GM21381 (cell line): Measurements from ENCODE around the gene HIVEP3.
A peak's percentile ranks its signal among the peaks of the same experiment; 100 is the strongest.

Experiments
- ATAC-seq: cut with Tn5 transposase; IDR thresholded peaks from one replicate; pipeline ENCODE4 v1.9.1; 2021; ENCODE audit warnings: mild to moderate bottlenecking, moderate library complexity; ENCODE audit not compliant: unreplicated experiment

Gene HIVEP3

GRCh38 chr1:41894101-41894807, 24.5 kb downstream of the HIVEP3 start:
- no peak for ATAC-seq

GRCh38 chr1:41892301-41892781, 26.4 kb downstream of the HIVEP3 start:
- no peak for ATAC-seq

DNA sequence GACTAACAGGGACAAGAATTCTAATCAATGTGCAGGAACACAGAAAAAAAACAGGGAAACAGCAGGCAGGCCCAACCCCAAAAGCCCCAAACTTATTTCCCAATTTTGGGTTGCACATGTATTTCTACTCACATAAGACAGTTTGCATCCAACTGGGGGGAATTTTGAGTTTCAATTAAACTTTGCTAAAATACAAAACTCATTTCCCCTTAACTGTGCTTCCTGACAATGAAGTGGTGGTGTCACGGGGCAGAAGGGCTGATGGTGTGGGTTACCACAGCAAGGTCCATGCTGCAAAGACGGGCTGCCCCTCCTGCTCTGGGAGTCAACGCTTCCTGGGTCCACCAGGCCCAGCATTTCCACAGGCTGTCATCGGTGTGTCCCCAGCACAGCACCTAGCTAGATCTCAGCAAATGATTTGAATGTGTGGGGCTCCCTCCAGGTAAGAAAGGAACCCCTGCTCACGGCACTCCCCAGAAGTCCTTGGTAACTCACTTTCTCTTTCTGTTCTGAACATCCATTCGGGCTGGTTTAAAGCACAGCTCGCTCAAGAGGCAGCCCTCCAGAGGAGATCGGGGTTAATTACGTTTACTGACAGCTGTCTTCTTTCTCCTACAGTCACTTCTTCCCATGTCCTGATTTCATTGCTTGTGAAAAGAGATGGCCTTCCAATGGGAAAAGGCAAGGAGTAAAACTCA, 27.4 kb downstream of the HIVEP3 start:
- ATAC-seq = peak; percentile 87

GRCh38 chr1:41890825-41891198, 27.9 kb downstream of the HIVEP3 start:
- ATAC-seq = no peak

DNA sequence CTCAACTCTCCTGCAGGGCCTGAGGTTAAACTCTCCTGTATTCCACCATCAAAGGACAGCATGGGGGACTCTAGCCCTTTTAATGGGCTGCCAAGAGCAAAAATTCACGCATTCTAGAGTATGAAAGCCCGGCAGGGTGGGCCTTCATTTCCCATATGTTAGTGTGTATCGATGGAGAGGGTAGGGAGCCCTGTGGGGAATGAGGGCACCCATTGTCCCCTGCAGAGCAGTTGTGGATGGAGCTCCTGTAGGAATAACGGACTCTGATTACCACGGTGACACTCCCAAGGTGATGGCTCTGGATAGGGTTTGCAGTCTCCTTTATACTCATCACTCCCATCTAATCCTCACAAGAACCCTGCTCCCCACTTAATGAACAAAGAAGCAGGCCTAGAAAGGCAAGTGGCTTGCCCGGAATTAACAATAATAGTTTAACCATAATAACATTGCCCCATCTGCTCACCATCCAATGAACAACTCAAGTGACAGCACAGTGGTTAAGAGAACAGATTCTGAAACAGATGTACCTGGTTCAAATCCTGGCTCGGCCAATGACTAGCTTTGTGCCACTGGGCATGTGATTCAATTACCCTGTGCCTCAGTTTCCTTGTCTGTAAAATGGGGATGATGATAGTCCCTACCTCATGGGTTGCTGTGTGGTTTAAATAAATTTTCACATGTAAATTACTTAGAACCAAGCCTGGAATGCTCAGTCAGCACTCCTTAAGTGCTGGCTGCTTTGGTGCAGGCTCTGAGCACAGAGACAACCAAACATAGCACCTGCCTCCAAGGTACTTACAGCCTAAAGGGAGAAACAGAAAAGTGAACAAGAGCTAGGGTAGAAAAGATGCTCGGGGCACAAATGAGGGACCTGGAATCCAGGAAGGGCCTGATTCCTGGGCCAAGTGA, 29.0 kb downstream of the HIVEP3 start:
- ATAC-seq = no peak

DNA sequence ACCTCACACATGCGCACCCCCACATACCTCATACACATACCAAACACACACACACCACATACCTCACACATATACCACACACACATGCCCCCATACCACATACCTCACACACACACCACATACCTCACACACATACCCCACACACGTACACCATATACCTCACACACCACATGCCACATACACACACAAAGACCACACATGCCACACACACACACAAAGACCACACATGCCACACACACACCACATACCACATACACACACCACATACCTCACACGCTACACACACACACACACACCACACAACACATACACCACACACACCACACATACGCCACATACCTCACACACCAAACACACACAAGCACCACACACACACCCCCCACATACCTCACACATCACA, 30.0 kb downstream of the HIVEP3 start:
- no peak for ATAC-seq

GRCh38 chr1:41887365-41887764, 31.4 kb downstream of the HIVEP3 start:
- no peak for ATAC-seq

- ATAC-seq = no peak
These were observed 34.2 kb downstream of the HIVEP3 start for GRCh38 chr1:41884256-41885230.

DNA sequence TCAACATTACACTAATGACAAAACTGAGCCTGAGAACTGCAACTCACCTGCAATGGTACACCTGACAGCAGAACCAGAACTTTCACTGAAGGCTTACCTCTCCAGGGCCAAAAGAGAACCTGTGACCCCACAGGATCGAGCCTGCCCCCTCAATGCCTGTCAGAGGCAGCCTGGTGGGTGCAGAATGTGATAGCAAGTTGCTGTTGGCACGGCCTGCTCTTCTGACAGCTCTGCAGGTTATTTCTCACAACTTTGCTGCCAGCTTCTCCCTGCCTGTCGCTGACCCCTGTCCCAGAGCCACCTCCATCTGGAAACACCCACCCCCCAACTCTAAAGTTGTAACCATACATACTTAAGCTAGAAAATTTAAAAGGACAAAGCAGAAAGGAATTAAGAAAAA, 35.2 kb downstream of the HIVEP3 start:
- ATAC-seq = no peak

GRCh38 chr1:41882486-41882885, 36.2 kb downstream of the HIVEP3 start:
- no peak for ATAC-seq

GRCh38 chr1:41882068-41882477, 36.6 kb downstream of the HIVEP3 start:
- no peak for ATAC-seq

DNA sequence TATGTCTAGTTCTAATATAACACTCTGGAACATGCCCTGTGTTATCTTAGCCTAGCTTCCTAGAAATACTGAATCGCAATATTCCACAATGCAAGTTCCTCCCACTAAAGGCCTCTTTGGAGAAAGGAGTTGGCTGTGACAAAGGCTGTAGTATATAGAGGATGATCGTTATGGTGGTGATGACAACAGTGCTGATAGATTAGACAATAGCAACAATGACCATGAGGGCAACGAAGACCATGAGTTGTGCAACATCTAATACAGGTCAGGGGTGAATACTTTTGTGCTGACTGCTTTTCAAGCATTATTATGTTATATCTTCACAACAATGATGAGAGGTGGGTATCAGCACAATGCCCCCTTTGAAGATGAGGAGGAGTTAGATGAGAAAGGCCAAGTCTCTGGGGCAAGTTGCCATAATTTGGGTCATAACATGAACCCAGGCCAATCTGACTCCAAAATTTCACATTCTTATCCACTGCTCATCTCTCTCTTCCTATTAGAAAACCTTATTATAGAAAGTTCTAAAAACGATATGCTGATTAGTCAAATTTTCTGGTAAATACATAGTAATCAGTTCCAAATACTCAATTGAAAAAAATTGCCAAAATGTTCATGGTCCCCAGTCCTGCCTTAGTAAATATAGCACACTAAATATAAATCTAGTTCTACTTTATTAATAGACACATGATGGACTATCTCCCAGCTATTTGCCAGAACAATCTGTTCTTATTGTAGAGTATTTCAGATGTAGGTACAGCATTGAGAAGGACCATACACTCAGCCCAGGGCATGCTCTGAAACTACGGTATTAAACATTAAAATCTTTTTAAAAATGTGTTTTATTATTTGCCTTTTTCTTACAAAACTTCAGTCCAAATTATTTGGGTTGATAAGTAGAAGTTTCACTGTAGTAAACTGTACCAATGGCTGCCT, 37.5 kb downstream of the HIVEP3 start:
- no peak for ATAC-seq

GRCh38 chr1:41880261-41880660, 38.5 kb downstream of the HIVEP3 start:
- no peak for ATAC-seq

DNA sequence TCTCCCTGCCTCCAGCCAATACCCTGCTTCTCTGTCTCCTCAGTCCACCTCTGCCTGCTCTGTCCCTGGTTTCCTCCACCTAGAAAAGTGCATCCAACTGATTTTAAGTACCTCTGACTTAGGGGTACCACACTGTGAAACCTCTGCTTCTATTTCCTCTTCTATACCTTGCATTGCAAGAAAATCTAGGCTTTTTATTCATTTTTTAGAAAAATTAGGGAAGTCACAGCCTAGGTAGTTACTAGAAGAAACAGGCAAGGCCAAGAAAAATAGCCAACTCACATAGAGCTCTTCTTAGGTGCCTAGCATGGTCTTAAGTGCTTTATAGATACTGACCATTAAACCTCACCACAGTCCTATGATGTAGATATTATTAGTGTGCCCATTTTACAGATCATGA, 39.1 kb downstream of the HIVEP3 start:
- no peak for ATAC-seq

DNA sequence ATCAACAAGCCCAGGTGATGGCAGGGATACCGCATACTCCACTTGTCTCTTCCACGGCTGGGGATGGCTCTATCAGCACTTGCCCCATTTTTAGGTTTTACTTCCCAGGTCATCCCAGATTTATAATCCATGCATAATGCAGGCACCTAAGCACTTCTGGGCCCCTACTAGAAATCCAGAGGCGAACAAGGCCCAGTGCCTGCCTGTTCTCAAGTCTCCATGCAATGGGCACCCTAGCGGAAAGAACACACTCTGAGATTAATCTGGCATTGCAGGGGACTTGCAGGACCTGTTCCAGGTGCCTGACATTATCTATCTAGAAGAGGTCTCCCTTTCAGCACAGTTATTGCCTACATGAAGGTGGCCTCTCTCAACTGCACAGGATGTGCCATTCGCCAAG, 39.8 kb downstream of the HIVEP3 start:
- no peak for ATAC-seq

GRCh38 chr1:41878495-41878894, 40.2 kb downstream of the HIVEP3 start:
- no peak for ATAC-seq

GRCh38 chr1:41876576-41877445, 41.9 kb downstream of the HIVEP3 start:
- no peak for ATAC-seq

- no peak for ATAC-seq
These were observed 43.2 kb downstream of the HIVEP3 start for GRCh38 chr1:41875487-41875886.
